Measurements from ENCODE around the gene ZNF32.
A peak's percentile ranks its signal among the peaks of the same experiment; 100 is the strongest.
"Not testable (repeated sequence)": the region's sequence is repeated elsewhere in the genome, so short reads cannot be mapped to it uniquely, and the experiment has no call there.

ZNF32 gene

DNA sequence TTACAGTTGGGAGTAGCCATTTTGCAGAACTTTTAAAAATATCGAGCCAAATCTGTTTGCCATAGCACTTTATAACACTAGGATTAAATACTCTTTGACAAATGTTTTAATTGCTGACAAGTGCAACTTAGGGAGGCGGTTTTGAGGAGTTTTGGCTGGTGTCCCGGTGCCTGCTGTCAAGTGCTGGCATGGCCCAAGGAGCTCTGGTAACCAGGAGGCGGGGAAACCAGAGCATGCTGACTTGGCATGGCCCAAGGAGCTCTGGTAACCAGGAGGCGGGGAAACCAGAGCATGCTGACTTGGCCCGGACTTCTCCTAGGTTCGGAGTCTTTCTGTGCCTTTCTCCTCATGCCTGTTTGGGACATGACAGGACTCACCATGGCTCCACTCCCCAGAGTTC, 30.8 kb upstream of the ZNF32 start:
- DNase-seq = no peak

DNA sequence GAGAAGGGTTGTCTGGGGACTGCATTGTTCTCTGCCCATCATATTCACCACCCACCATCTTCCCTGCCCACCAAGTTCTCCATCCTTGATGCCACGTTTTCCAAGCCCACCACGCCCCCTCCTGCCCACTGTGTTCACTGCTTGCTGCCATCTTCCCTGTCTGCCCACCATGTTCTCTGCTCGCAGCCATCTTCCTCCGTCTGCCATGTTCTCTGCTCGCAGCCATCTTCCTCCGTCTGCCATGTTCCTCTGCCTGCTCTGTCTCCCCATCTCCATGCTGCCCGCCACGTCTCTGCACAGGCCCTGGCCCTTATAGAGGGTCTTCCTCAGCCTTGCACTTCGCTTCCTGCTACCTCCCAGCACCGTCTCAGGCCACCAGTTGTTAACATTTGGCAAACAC, 30.0 kb upstream of the ZNF32 start:
- no peak for DNase-seq

DNA sequence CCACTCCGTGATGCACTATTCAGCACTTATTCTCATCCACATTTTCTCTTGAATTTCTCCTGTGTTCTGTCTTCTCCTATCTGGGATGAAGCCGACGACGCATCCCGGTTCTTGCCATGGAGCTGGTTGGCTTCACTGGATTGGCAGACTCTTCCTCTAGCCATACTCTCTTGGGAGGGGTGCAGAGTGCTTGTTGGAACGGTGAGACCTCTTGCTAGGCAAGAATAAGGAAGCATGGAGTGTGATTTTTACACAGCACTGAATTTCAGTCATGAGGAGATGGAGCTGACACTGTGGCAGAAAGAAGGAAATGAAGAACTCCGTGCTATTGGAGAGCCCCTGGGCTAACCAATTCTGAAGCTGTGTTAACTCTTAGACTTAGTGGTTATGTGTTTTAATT, 28.2 kb upstream of the ZNF32 start:
- no peak for DNase-seq

DNA sequence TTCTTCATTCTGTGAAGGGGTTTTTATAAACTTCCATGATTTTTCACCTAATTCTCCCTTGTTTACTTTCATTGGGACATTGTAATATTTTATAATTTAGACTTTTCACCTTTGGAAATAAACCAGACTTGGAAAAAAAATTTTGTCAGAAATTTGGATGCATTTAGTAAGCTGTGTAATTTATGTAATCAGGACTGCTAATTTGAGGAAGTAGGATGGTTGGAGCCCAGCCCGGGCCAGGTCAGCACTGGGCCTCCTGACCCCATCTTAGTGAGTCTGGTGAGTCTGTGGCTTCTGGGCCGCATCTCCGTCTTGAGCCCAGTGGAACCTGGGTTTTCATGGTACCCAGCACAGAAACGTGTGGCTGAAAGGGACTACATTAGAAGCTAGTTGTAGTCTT, 27.6 kb upstream of the ZNF32 start:
- no peak for DNase-seq

DNA sequence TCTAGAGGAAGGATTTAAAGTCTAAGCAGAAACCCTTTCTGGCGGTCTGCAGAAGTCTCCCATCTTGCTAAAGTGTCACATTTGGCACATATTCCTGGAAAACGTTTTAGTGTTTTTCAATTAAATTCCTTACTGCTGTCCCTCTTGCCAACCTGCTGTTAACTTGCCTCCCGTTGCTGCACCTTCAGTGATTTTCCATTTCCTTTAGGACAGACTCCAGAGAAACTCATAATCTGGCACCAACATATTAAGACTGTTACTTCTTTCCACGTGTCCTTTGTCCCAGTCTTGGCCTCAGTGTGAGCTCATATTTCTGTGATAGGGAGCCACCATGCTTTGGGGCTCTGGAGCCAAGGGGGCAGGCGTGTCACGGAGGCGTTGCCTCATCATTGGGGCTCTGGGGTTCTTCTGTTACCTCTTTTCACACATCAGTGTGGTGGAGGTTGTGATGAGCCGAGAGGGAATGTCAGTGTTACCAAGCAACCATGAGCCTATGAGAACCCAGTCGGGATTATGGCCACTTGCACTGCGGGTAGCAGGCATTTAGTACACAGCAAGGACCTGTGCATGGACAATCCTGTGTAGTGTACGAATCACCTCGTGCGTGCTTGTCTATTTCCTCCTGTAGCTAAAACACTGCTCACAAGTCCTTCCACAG, 26.0 kb upstream of the ZNF32 start:
- no peak for DNase-seq

DNA sequence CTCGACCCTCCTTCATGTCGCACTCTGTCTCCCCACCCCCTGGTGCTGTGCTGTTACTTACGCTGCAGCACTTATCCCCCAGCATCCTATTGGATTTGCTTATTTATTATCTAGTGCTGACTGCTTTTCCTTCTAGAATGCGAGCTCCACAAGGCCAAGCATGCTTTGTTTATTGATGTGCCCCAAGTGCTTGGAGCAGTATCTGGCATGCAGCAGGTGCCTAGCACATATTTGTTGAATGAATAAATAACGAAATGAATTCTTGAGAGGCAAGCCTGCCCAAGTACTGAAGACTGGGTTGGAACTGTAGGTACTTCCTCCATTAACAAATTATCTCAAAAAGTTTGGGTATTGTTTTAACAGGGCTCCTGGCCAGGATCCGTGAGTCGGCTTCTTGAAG, 24.8 kb upstream of the ZNF32 start:
- DNase-seq = no peak

DNA sequence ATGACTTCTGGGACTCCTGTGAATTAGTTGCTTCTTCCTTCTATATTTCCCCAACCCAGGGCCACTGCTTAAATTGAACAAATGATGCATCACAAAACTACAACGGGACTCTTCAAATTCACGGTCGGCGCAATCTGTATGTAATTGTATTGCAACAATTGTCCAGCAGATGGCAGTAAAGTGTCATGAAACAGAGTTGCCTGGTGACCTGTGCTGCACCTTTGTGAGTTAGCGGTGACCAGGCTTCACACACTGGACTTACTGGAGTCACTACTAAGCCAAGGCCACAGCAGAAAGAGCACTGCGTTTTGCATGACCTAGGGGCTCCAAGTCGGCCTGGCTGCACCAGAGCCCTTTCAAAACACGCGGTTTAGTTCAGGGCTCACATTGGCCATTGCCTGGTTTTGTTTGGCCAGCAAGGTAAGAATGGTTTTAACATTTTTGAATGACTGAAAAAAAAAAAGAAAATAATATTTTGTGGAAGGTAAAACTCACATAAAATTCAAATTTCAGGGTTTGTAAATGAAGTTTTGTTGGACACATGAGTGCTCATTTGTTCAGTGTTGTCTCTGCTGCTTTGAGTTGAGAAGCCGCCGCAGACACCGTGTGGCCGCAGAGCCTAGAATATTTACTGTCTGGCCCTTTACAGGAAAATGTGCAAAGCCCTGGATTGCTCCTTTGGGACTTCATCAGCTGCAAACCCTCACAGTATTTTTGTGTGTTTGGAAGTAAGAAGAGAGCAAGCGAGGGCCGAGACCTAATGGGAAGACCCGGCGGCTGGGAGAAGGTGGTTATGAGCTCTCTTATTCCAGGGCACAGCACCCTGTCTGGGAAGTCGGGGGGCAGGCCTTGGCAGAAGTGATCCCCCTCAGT, 23.2 kb upstream of the ZNF32 start:
- DNase-seq = peak; percentile 58

DNA sequence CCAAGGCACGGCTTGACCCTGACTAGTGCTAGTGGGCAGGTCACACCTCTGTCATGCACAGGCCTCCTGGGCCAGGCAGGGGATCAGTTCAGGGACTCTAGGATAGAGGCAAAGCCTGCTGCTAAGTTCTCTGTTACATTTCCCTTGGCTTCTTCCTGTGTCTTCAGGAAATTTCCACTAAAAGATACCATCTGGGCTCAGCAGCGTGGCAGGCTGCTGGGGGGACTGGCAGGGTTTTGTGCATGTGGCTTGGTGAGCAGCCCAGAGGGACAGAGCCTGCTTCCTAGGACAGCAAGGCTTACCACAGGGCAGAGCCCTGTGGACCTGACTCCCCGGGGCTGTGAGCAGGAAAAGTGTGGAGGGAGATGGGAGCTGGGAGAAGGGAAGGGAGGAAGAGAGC, 20.7 kb upstream of the ZNF32 start:
- DNase-seq = no peak

DNA sequence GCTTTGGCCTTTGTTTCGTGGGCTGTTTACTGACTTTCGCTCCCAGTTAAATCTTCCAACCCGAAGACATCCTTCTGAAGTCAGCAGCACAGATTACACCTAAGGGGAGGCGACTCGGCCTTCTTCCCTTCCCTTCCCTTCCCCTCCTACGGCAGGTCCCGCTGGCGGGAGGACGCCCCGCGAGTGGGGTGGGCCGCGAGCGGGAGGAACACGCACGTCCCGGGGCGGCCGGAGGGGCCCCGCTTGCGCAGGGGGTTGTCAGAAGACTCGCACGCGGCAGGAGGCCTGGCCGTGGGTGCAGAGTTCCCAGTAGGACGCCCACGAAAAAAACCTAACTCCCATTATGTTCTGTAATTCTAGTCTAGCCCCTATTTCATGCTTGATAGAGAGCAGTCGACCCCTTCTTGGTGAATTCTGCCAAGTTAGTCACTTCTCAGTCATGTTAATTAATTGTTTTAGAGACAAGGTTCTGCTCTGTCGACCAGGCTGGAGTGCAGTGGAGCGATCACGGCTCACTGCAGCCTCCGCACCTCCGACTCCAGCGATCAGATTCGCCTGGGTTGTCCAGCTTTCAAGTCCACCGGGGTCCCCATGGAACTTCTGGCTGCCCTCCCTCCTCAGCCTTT, 19.2 kb upstream of the ZNF32 start:
- DNase-seq = no peak

DNA sequence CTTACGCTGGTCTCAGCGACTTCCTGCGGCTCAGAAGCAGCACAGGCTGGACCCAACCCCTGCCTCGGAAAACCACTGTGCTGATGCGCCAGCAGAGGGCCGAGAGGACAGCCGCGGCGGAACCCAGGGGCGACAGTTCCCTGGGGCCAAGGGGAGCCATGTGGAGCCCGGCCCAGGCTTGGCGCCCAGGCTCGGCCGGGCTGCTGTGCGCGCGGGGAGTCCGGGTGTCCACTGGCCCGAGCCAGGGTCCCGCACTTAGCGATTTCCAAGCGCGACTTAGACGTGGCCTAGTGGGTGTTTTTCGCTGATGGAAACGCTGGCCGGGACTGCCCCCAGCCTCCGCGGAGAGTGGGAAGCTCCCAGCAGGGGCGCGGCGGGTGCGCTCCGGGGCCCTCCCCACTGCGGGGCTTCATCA, 18.6 kb upstream of the ZNF32 start:
- no peak for DNase-seq

DNA sequence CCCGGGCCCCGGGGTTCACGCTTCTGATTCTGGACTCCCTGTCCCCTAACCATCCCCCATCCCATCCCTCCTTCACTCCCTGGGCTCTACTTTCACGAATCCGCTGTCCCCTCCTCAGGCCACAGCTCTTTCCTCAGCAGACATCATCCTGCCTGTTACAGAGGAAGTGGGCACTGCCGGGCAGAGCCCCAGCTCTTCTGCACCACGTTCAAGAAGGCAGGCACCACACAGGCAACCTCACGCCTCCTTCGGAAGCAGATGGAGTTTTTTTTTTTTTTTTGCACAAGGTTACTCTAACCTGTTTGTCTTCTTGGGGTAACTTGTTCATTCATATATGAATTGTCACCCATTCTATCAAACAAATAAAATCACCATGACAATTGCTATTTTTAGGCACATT, 17.9 kb upstream of the ZNF32 start:
- no peak for DNase-seq

DNA sequence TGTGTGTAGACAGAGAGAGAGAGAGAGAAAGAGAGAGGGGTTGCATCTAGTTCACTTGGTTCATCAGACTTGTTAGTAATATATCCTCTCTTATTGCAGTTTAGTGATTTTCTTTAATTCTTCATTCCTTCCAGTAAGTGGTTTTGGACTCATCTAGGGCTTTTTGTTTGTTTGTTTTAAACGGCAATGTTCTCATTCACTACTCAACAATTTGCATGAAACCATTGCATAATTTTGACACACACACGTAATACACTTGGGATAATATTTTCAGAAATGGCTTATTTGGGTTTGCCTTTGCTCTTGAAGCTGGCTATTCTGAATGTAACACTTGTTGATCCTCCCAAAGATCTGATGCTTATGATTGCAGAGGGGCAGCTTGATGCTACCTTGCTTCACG, 16.4 kb upstream of the ZNF32 start:
- DNase-seq = no peak

DNA sequence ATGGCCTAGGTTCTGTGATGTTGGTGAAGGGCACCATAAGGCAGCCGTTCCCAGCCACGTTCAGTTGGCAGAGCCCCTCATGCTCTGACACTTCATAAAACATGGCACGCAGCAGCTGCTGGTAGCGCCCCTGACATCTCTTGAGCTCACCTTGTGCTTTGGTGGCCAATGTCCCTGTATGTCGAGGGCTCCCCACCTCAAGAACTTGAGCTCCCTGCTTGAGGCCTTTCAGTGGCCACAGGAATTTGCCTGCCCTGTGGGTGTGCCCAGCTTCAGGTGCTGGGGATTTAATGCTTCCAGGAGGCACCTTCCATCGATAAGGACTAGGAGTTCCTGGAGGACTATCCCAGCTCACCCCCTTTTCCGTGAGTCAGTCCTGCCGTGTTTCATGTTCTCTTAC, 9.5 kb upstream of the ZNF32 start:
- no peak for DNase-seq

DNA sequence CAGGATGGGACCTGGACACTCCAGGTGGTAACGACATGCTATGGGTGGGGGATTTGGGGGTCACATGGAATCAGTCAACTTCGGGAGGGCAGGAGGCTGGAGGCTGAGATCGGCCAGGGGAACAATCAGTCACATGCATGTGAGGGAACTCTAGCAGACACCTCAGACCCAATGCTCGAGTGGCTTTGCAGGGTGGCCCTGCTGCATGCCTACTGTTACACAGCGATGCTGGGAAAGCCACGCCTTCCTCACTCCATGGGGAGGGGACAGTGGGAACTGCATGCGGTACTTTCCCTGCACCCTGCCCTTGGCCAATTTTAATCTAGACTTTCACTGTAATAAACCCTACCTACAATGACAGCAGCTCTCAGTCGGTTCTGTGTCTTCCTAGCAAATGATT, 6.6 kb upstream of the ZNF32 start:
- DNase-seq = no peak

DNA sequence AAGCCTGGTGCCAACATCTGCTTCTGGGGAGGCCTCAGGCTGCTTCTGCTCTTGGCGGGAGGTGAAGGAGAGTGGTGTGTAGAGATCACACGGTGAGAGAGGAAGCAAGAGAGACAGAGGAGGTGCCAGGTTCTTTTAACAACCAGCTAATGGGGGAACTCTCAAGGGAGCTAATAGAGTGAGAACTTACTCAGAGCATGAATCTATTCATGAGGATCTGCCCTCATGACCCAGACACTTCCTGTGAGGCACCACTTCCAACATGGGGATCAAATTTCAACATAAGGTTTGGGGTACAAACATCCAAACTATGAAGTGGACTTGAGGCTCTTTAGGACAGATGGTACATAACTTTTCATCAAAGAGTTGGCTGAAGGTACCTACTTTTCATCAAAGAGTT, 5.1 kb upstream of the ZNF32 start:
- DNase-seq = no peak

DNA sequence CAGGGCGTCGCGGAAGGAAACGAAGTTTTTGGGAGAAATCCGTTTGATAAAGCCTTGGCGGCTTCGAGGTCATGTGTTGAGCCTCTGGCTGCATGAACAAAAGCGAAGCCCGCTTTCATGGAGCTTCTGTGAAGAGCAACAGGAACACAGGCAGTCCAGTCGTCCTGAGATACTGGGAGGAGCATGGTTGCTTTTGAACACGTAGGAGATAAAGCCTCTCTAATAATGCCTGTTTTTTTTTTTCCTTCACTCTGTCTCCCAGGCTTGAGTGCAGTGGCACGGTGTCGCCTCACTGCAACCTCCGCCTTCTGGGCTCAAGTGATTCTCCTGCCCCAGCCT, 473 bp upstream of the ZNF32 start:
- DNase-seq = no peak

DNA sequence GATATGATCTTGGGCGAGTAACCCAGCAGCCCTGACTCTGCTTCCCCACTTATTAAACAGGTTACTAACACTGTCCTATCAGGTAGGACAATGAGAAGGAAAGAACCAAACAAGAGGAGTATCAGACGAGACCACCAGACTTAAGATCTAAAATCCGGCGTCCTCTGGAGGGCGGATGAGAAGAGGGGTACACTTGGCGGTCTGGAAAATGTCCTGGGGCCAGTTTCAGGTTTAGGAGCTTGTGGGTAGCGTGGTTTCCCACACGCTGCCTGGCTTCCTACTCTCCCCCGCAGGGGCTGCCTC, 635 bp downstream of the ZNF32 start:
- no peak for DNase-seq

DNA sequence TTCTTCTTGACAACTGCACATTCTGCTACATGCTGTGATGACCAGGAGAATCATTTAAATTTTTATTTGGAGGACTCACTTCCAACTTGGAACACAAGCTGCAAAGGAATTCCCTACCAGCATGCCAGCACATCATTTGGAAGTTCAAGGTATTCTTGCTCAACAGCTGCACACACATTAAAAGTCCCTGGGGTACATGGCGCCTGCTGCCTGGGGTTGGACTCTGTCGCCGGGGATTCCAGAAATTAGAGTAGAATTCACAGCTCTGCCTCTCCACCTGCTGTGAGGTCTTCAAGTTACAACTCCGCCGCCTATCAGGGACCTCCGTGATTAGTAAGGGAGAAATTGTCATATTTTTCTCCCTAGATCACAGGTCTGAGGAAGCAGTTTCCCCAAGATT, 1.1 kb downstream of the ZNF32 start:
- no peak for DNase-seq

DNA sequence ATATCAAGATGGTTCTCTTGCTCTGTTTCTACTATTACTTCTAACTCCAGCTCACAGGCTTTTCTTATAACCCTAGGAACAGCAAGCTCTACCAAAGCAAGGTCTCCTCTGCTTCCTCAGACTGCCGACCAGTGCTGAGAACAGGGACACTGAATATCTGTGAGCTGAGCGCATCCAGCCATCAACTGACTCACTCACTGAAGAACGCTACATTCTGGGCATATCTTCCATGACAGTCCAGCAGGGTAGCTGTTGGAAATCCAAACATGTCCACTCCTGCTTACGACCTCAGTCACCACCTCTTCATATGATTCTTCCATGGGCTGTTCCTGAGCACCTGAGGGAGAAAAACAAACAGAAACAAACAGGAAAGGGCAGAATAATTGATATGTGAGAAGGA, 2.8 kb downstream of the ZNF32 start:
- no peak for DNase-seq

DNA sequence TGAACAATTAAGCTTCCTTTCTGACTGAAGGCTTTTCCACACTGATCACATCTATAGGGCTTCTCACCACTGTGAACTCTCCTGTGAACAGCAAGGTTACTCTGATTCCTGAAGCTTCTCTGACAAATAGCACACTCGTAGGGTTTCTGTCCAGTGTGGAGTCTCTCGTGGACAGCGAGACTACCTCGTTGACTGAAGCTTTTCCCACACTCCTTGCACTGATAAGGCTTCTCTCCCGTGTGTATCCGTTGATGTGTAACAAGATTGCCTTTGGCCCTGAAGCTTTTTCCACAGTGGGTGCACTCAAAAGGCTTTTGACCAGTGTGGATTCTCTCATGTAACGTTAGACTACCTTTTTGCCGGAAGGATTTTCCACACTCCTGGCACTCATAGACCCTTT, 4.4 kb downstream of the ZNF32 start:
- no peak for DNase-seq

DNA sequence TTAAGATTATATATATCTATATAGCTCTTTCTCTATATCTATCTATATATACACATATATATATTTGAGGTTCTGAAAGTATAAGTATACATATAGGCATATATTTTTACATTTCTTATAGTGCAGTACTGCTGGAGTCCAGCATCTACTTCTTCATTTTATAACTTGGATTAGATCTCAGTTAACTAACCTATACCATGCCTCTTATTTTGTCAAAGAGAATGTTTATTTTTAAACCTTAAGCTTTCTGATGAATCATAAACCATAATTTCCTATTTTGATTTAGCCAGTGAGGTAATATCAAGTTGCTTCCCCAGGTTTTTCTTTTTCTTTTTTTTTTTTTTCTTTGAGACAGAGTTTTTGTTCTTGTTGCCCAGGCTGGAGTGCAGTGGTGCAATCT, 8.1 kb downstream of the ZNF32 start:
- no peak for DNase-seq

DNA sequence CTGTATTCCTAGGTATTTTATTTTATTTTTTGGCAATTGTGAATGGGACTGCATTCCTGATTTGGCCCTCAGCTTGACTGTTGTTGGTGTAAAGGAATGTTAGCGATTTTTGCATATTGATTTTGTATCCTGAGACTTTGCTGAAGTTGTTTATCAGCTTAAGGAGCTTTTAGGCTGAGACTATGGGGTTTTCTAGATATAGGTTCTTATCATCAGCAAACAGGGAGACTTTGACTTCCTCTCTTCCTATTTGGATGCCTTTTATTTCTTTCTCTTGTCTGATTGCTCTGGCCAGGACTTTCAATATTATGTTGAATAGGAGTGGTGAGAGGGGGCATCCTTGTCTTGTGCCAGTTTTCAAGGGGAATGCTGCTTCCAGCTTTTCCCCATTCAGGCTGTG, 12.9 kb downstream of the ZNF32 start:
- DNase-seq = not testable (repeated sequence)

DNA sequence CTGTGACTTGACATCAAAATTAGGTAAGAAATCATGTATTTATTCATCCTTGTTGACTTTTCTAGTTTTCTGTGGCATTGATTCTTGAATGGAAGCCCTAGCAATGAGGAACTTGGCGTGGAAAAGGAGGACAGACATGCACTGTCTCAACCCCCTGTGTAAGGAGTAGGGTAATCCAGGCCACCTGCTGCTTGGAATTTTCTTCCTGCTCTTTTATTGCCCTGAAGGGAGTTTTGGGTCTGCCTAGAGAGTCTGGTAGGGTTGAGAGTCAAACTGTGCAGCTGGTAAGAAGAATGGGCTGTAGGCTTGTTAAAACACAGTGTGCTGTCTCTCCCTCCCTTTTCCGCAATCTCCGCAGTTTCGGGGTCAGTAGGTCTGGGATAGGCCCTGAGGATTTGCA, 19.7 kb downstream of the ZNF32 start:
- no peak for DNase-seq

DNA sequence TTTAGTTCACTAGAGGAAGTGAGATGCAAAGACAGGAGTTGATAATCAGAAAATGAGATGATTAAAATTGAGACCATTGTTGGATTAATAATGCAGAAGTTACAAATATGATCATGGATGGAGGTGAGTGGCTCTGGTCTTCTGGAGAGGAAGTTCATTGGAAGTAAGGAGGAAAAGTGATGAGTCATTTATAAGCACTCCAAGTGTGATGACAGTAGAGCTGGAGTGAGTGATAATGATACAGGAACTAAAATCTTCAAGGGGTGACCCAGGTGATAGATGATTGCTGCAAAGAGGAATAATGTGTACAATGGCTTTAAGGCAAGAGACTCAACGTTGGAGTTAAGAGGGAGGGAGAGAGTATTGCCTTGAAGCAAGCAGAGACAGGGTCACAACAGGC, 20.7 kb downstream of the ZNF32 start:
- no peak for DNase-seq

DNA sequence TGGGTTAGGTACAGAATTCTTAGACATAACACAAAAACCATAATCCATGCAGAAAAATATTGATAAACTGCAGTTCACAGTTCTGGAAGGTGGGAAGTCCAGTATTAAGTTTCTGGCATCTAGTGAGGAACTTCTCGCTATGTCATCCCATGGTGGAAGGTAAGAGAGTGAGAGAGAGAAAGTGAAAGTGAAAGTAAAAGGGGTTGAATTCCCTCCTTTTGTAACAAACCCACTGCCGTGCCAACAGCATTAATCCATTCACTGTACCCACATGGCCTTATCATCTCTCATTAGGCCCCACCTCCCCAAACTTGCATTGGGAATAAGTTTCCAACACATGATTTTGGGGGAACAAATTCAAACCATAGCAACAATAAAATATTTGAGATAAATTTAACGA, 25.3 kb downstream of the ZNF32 start:
- no peak for DNase-seq

Measured in stimulated activated CD4-positive, alpha-beta T cell treated with anti-CD3 and anti-CD28 coated beads, Interleukin-4, amount 100 ng/mL, for 24 hours (primary cell).